ENCODE results near the gene ANTXR1.

ANTXR1 gene

DNA sequence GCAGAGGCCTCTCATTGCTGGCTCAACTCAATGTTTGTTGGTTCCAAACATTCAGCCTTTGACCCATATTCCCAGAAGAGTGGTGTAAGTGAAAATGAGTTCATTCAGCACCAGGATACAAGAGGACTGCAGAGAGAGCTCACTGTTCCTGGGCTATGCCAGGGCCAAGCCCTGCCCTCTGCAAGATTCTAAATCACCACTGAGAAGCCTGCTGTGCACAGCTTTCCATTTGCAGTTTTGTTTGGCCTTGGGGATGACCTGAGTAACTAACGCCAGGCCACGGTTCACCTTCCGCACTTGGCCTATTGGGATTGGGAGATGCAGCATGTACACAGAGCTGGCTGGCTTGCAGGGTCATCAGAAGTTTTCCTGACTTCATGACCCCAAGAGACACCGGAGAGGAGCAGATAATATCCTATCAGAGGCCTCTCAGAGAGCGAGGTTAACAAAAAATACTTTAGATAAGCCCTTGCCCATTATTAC is 25.9 kb upstream of the ANTXR1 start:
- in situ Hi-C loops (cut with HindIII; ENCODE audit: low pct_unique_long_range_greater_than_20kb, low sequenced_read_pairs) = no loop called here
- DNase-seq (ENCODE audit: low read depth in 1 of 2, low spot score in 1 of 2) = no peak
- TF ChIP-seq JUND (IDR thresholded peaks at IDR 0.05; ENCODE audit: low read depth) = no peak

GRCh38 chr2:68989035-68989434 is 23.9 kb upstream of the ANTXR1 start:
- no peak for DNase-seq (ENCODE audit: low read depth in 1 of 2, low spot score in 1 of 2)
- in situ Hi-C loops (cut with HindIII; ENCODE audit: low pct_unique_long_range_greater_than_20kb, low sequenced_read_pairs) = no loop called here
- TF ChIP-seq JUND (IDR thresholded peaks at IDR 0.05; ENCODE audit: low read depth) = no peak

- no peak for TF ChIP-seq JUND (IDR thresholded peaks at IDR 0.05; ENCODE audit: low read depth)
- DNase-seq (ENCODE audit: low read depth in 1 of 2, low spot score in 1 of 2) = no peak
- in situ Hi-C loops (cut with HindIII; ENCODE audit: low pct_unique_long_range_greater_than_20kb, low sequenced_read_pairs) = no loop called here
Observed at GRCh38 chr2:68992341-68992740, 20.6 kb upstream of the ANTXR1 start.

DNA sequence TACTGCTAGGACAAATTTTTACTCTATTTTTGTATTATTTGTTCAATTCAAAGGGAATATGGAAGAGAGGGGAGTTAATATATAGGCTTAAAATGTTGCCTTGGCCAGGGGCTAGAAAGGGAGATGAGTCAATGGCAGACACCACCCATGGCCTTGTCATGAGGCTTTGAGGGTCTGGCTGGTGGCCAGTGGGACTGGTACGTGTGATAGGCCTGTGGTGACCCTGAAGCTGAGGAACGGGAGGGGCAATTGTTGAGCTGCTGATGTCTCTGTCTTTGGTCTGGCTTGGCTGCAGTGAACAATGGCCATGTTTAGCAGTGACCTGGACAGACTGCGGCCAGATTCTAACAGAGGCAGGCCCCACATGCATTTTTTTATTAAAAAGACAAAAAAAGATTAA is 20.0 kb upstream of the ANTXR1 start:
- no peak for TF ChIP-seq JUND (IDR thresholded peaks at IDR 0.05; ENCODE audit: low read depth)
- DNase-seq (ENCODE audit: low read depth in 1 of 2, low spot score in 1 of 2) = no peak
- in situ Hi-C loops (cut with HindIII; ENCODE audit: low pct_unique_long_range_greater_than_20kb, low sequenced_read_pairs) = no loop called here

- in situ Hi-C loops (cut with HindIII; ENCODE audit: low pct_unique_long_range_greater_than_20kb, low sequenced_read_pairs) = no loop called here
- no peak for TF ChIP-seq JUND (IDR thresholded peaks at IDR 0.05; ENCODE audit: low read depth)
- DNase-seq (ENCODE audit: low read depth in 1 of 2, low spot score in 1 of 2) = no peak
Observed at GRCh38 chr2:68993660-68994059, 19.3 kb upstream of the ANTXR1 start.

GRCh38 chr2:68994864-68995263 is 18.1 kb upstream of the ANTXR1 start:
- in situ Hi-C loops (cut with HindIII; ENCODE audit: low pct_unique_long_range_greater_than_20kb, low sequenced_read_pairs) = no loop called here
- no peak for TF ChIP-seq JUND (IDR thresholded peaks at IDR 0.05; ENCODE audit: low read depth)
- DNase-seq (ENCODE audit: low read depth in 1 of 2, low spot score in 1 of 2) = no peak

GRCh38 chr2:68995916-68996315 is 17.1 kb upstream of the ANTXR1 start:
- TF ChIP-seq JUND (IDR thresholded peaks at IDR 0.05; ENCODE audit: low read depth) = no peak
- in situ Hi-C loops (cut with HindIII; ENCODE audit: low pct_unique_long_range_greater_than_20kb, low sequenced_read_pairs) = no loop called here
- DNase-seq (ENCODE audit: low read depth in 1 of 2, low spot score in 1 of 2) = no peak

GRCh38 chr2:68997401-68997800 is 15.6 kb upstream of the ANTXR1 start:
- no peak for DNase-seq (ENCODE audit: low read depth in 1 of 2, low spot score in 1 of 2)
- TF ChIP-seq JUND (IDR thresholded peaks at IDR 0.05; ENCODE audit: low read depth) = no peak
- in situ Hi-C loops (cut with HindIII; ENCODE audit: low pct_unique_long_range_greater_than_20kb, low sequenced_read_pairs) = no loop called here

GRCh38 chr2:69001879-69002278 is 11.1 kb upstream of the ANTXR1 start:
- in situ Hi-C loops (cut with HindIII; ENCODE audit: low pct_unique_long_range_greater_than_20kb, low sequenced_read_pairs) = no loop called here
- DNase-seq (ENCODE audit: low read depth in 1 of 2, low spot score in 1 of 2) = no peak
- TF ChIP-seq JUND (IDR thresholded peaks at IDR 0.05; ENCODE audit: low read depth) = no peak

DNA sequence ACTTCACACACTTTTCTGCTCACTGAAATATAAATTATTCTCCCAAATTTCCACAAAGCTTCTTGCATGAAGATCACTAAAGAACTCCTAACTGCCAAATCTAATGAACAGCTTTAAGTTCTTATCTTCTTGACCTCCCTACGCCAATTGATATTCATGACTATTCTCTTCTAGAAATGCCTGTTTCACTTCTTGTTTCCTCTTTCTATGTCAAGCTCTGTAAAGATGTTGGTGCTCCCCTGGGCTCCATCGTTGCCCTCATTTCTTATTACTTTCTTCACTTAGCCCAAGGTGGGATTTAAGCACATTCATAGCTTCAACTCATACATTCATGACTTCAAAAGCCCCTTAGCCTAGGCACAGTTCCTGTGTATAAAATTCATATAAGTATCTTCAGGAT is 9.2 kb upstream of the ANTXR1 start:
- no peak for TF ChIP-seq JUND (IDR thresholded peaks at IDR 0.05; ENCODE audit: low read depth)
- DNase-seq (ENCODE audit: low read depth in 1 of 2, low spot score in 1 of 2) = no peak
- in situ Hi-C loops (cut with HindIII; ENCODE audit: low pct_unique_long_range_greater_than_20kb, low sequenced_read_pairs) = no loop called here

- TF ChIP-seq JUND (IDR thresholded peaks at IDR 0.05; ENCODE audit: low read depth) = no peak
- in situ Hi-C loops (cut with HindIII; ENCODE audit: low pct_unique_long_range_greater_than_20kb, low sequenced_read_pairs) = no loop called here
- no peak for DNase-seq (ENCODE audit: low read depth in 1 of 2, low spot score in 1 of 2)
Observed at GRCh38 chr2:69007169-69007568, 5.8 kb upstream of the ANTXR1 start.

DNA sequence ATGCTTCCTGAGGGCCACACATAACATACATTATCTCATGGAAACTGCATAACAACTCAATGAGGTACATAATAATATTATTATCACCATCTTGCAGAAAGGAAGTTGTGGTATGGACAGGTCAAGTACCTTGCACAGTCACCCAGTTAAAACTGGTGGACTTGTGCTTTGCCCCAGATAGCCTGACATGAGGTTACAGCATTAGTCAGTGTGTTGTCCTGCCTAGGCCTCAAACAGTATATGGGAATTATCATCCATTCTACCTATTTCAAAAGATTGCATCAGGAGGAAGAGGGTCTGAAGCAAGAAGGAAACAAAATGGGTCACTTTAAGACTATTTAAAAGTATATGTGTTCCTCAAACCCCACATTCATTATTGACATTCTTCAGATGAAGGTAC is 5.4 kb upstream of the ANTXR1 start:
- no peak for TF ChIP-seq JUND (IDR thresholded peaks at IDR 0.05; ENCODE audit: low read depth)
- in situ Hi-C loops (cut with HindIII; ENCODE audit: low pct_unique_long_range_greater_than_20kb, low sequenced_read_pairs) = no loop called here
- DNase-seq (ENCODE audit: low read depth in 1 of 2, low spot score in 1 of 2) = no peak

DNA sequence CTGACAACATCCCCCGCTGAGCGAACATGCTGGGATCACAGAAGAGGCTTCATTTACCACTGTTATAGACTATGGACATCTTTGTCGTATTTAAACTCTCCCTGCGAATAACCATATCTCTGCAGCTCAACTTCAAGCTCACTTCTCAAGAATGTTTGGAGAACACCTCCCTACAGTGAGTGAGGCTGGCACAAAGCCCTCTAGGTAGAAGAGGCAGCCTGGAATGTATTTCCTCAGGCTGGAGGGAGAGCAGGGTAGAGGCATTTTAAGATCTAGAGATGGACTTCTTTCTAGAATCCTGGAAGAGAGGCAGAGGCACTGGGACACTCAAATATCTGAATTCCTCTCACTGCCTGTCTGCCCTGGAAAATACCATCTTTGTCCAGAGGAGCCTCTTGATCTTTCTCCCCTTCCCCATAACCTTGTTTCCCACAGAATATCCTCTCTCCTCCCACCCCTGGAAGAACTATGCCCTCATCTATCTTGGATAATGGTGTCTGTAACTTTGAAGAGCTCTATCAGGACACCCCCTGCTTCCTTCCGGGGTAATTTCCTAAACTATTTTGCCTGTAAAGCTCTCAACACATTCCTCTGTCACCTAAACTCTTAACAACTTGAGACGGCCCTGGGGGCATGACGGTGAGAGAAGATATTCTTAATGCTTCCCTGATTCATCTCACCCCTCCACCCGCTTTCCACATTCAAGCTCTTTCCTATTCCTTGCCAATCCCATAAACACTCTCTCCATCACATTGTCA is 2.4 kb upstream of the ANTXR1 start:
- no peak for DNase-seq (ENCODE audit: low read depth in 1 of 2, low spot score in 1 of 2)
- no peak for TF ChIP-seq JUND (IDR thresholded peaks at IDR 0.05; ENCODE audit: low read depth)
- in situ Hi-C loops (cut with HindIII; ENCODE audit: low pct_unique_long_range_greater_than_20kb, low sequenced_read_pairs) = no loop called here

GRCh38 chr2:69011611-69012157 is 1.3 kb upstream of the ANTXR1 start:
- in situ Hi-C loops (cut with HindIII; ENCODE audit: low pct_unique_long_range_greater_than_20kb, low sequenced_read_pairs) = no loop called here
- no peak for TF ChIP-seq JUND (IDR thresholded peaks at IDR 0.05; ENCODE audit: low read depth)
- no peak for DNase-seq (ENCODE audit: low read depth in 1 of 2, low spot score in 1 of 2)
